HG03175 (cell line): Measurements from ENCODE around the gene GRIK3.

Experiments
- ATAC-seq: cut with Tn5 transposase; IDR thresholded peaks from one replicate; pipeline ENCODE4 v1.9.1; 2021; ENCODE audit warnings: mild to moderate bottlenecking, moderate library complexity; ENCODE audit not compliant: unreplicated experiment

Gene GRIK3

DNA sequence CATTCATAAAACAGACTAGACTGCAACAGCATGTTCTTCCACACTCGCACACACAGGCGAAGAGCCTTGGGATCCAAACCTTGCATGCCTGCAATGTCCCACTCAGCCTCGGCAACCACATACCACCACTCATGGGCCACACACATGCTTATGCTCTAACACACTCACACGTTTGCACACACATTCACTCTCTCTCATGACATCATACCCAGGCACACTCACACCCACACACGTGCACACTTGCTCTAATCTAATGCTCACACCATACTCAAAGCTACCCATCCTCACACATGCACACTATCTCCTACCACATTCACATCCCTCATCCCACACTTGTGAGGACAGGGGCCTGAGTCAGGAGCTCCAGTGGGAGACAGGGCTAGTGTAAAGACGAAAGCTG lies 50.3 kb downstream of the GRIK3 start:
- no peak for ATAC-seq

DNA sequence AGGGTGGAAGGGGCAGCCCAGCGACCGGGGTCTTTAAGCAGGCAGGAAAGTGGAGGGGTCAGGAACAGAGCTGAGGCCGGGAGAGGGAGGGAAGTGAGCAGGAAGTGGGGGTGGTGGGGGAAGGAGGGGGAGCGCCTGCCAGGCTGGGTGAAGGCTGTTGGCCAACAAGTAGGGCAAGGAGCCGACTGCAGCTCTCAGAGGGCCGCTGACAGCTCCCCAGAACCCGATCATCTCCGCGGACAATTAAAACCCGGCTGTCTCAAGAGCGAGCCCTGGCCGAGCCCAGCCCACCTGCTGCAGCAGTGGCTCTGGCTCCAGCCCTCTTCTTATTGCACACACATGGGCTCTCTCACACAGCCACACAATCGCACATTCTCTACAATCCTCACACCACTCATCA lies 51.6 kb downstream of the GRIK3 start:
- no peak for ATAC-seq

- ATAC-seq, result no peak
Observed at GRCh38 chr1:36981771-36982622, 52.3 kb downstream of the GRIK3 start.

GRCh38 chr1:36981126-36981525 lies 53.2 kb downstream of the GRIK3 start:
- ATAC-seq, result no peak

DNA sequence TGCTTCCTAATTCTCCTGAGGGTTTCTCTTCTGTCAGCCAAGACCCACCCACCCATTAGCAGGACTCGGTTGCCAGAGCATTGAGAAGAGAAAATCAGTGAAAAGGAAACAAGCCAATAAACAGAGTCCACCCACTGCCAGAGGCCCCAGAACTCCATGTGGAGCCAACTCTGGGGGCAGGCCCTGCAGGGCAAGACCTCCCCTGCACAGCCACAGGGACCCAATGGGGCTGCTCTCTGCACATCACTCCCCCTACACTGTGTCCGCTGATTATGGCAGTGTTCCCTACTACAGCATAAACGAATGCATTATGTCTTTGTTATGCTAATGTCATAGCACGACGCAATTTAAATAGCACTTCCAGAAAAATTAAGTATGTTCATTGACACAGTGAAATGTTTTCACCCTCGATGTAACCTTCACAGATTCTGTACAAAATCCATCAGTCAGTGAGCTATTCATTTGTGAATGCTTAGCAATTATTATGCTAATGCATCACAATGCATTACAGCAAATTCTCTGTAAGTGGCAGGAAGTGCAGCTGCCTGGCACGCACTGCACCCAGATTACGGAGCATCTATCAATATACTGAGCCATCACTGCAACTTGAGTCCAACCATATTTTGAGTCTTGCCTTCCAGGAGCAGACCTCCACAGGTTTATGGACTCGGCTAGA lies 56.4 kb downstream of the GRIK3 start:
- no peak for ATAC-seq

GRCh38 chr1:36975642-36976041 lies 58.7 kb downstream of the GRIK3 start:
- ATAC-seq, result no peak

- ATAC-seq, result no peak
Observed at GRCh38 chr1:36973056-36973455, 61.3 kb downstream of the GRIK3 start.

- ATAC-seq, result no peak
Observed at GRCh38 chr1:36971852-36972618, 62.3 kb downstream of the GRIK3 start.

DNA sequence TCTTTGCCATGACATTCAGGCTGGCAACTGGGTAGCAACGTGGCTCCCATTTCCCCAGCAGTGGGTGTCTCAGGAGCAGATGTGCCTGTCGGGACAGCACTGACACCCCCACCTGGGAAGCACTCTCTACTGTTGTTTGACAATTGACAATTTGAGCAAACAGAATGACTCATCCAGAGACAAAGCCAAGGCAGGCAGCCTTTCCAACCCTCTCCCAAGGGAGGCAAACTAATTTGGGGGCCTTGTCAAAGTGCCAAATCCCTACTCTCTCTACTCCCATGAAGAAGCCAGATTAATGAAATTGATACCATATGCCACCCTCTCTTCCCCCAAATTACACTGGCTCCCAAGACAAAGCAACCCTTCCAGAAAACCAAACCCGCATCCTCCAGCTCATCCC lies 65.6 kb downstream of the GRIK3 start:
- ATAC-seq, result no peak

- no peak for ATAC-seq
Observed at GRCh38 chr1:36966242-36966641, 68.1 kb downstream of the GRIK3 start.

DNA sequence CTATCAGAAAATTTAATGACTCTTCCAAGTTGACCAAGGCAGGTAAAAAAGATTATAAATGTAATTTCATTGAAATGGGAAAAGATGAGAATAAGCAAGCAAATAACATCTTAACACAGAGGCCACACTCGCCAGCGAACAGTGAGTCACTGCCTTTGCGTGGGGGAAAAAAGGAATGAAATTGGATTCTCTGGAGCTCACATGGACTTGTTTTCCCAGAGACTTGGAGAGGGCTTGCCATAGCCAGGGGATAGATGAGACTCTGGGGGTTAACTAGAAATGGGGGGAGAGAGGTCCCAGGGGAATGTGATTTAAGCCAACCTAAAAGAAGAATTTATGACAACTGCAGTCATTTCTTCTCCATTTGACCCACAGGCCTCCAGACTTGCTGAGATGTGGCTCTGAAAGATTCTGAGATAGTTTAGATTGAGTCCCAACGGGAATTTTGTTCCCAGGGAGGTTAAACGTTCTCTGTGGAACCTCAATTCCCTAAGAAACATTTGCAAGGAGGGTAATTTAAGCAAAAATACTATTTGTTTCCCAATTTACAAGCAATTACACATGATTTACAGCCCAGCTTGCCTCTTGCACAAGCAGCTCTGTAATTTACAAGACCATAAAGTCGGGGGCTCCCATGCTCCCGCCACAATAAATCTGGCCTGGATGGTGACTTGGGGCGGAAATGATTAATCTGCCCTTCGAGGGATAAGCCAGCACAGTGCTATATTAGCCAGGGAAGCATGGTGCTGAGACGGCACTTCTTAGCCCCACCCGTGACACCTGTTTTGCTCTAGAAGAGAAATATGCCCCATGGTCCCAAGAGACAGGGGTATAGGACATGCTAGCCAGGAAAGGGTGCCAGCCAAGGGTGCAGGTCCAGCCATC lies 68.8 kb downstream of the GRIK3 start:
- ATAC-seq, result no peak

DNA sequence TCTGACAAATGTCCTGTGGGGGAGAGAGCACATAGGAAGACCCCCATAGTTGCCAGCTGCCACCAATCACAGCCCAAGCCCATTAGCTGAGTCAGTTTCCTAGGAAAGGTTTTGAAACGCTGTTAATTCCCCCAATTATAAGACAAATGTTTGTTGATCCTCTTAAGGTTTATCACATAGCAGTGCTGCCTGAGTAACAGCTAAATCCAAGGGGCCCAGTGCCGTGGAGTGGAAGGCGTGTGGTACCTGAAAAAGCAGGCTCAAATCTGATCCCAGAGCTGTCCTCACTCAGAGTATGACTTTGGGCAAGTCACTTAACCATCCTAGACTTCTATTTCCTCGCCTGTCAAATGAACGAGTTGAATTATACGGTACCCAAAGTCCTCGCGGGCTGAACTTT lies 69.5 kb downstream of the GRIK3 start:
- ATAC-seq, result no peak

GRCh38 chr1:36963006-36963405 lies 71.3 kb downstream of the GRIK3 start:
- ATAC-seq, result no peak

DNA sequence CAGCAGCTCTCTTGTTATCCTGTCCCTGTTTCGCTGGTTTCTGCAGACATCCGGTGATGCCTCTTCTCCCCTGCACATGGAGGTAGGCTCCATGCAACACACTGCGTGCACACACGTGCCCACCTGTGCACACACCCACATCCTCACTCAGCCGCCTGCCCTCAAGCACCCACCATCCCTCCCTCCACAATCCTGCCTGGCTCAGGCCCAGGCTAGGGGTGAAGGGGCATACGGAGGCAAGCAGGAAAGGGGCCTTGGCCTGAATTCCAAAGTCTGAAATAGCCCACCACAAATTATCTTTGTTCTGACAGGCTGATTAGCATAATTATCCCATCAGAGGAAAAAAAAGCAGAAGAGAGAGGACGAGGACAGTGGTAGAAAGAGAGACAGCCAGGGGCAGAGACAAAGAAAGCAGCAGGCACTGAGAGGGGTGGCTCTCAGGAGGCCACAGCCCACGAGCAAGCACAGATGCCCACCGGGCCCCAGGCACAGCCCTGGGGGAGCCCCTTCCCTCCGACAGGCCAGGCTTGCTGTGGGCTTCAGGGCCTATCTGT lies 73.2 kb downstream of the GRIK3 start:
- no peak for ATAC-seq

- ATAC-seq, result no peak
Observed at GRCh38 chr1:36956570-36956969, 77.7 kb downstream of the GRIK3 start.

GRCh38 chr1:36955016-36955415 lies 79.3 kb downstream of the GRIK3 start:
- ATAC-seq, result no peak

DNA sequence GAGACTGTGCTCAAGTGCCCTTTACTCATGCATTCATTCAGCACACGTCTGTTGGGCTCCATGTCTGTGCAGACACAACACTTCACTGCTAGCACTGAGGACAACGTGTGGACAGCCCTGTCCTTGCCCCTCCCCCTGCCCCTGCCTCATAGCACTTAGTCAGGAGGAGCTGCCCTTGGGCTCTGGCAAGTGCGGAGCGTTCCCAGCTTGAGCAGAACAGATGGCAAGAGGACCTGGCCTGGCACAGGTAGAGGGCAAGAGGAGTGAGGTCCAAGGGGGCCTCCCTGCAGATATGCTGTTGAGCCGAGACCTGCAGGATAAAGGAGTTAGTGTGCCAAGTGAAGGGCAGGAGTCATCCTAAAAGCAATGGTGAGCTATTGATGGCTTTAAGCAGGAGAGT lies 81.3 kb downstream of the GRIK3 start:
- no peak for ATAC-seq

GRCh38 chr1:36951761-36952160 lies 82.6 kb downstream of the GRIK3 start:
- ATAC-seq, result no peak

DNA sequence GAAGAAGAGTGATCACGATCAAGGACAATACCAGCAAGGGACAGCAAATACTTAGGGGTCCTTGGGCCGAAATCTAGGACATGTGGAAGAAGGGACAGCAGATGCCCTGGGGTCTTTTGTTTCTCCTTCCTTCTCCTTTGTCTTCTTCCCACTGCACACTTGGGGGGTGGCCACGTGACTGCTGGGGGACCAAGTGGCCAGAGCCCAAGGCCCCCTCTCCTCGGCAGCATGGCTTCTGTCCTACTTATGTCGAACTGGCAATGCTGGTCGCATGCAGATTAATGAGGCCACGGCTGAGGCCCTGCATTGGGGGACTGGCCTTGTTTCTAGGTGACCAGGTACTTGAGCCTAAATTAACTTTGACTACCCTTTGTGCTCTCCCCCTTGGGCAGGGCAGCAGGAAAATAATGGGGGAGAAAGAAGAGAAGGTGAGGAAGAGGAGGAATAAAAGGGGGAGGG lies 83.0 kb downstream of the GRIK3 start:
- ATAC-seq, result no peak

GRCh38 chr1:36950604-36951291 lies 83.6 kb downstream of the GRIK3 start:
- no peak for ATAC-seq
